HepG2 (cell line): Measurements from ENCODE around the gene ZNF391. TPM values are rescaled to one million over a fixed set of nuclear protein-coding genes. Genes with fewer than 3 reads are reported as not detected.
A peak's percentile ranks its signal among the peaks of the same experiment; 100 is the strongest.

Source experiments
- ATAC-seq: fragments of 200-7000 bp; cut with Tn5 transposase; 3 replicates; pipeline ENCODE4 v1.9.1; 2020; ENCODE audit warnings: mild to moderate bottlenecking, moderate library complexity
- BruUV-seq: library from RNA; stranded (reverse); fragments of 400-500 nt; replicated peaks from 2 replicates; lab custom pipeline; 2021; lab: Mats Ljungman, UMichigan
- CTCF ChIA-PET: fragments of 300-600 bp; formaldehyde crosslinking; extraction: SDS; loops from one replicate; lab custom pipeline; 2021; ENCODE audit warnings: low total read pairs, inconsistent platforms, low intra/inter-chr PET ratio; lab: Yijun Ruan, JAX
- POLR2A ChIA-PET: fragments of 350-600 bp; sonication (Branson Sonifier 250); formaldehyde crosslinking; loops from one replicate; lab custom pipeline; 2020; ENCODE audit warnings: antibody characterized with exemption, inconsistent platforms; lab: Yijun Ruan, JAX
- DNase-seq: peaks from one replicate; pipeline ENCODE4 v3.0.0-alpha.2; 2015; ENCODE audit warnings: low spot score
- FAIRE-seq: peaks from 3 replicates; lab custom pipeline; 2011; peaks lifted over from hg19 to GRCh38; lab: Jason Lieb, UNC
- H2AFZ ChIP-seq: one replicate; pipeline ENCODE4 v1.6.1; 2011; ENCODE audit warnings: low read length, inconsistent platforms
- H3K27ac ChIP-seq: fragments of 300-600 bp; 3 replicates; pipeline ENCODE4 v1.8.0; 2011; ENCODE audit warnings: mixed run types, mild to moderate bottlenecking, mixed read lengths, low read length, inconsistent platforms; ENCODE audit not compliant: insufficient read depth; ENCODE audit errors: extremely low read length
- H3K27me3 ChIP-seq, 2 experiments: fragments of 200-600 bp in 1 of 2; 2 replicates in 1 of 2; 3 replicates in 1 of 2; pipeline versions ENCODE4 v1.6.0 to v1.8.0; 2011; ENCODE audit warnings: low read length in 2 of 2, mild to moderate bottlenecking in 2 of 2, moderate library complexity in 2 of 2, inconsistent platforms in 1 of 2; ENCODE audit not compliant: insufficient read depth in 2 of 2, control insufficient read depth in 1 of 2
- H3K36me3 ChIP-seq, 2 experiments: fragments of 200-600 bp in 1 of 2; replicated peaks in 1 of 2; 2 replicates in 1 of 2; 3 replicates in 1 of 2; pipeline versions ENCODE4 v1.5.1 to v1.8.0; 2011; ENCODE audit warnings: low read length in 2 of 2, inconsistent platforms in 1 of 2; ENCODE audit not compliant: insufficient read depth in 2 of 2, control insufficient read depth in 1 of 2
- H3K4me1 ChIP-seq: 2 replicates; pipeline ENCODE4 v1.5.1; 2012; ENCODE audit warnings: low read length, inconsistent platforms; ENCODE audit not compliant: insufficient read depth
- H3K4me2 ChIP-seq: 2 replicates; pipeline ENCODE4 v1.6.0; 2011; ENCODE audit warnings: low read depth, low read length, inconsistent platforms
- H3K4me3 ChIP-seq, 3 experiments: fragments of 200-600 bp in 1 of 3; sonication (generic), shearing (Covaris generic) in 1 of 3; replicated peaks in 1 of 3; 2 replicates each; pipeline ENCODE4 v1.5.1; 2011 to 2016; ENCODE audit warnings: low read length in 3 of 3, inconsistent platforms in 2 of 3, low read depth in 2 of 3, mild to moderate bottlenecking in 2 of 3, control low read depth in 1 of 3, mixed read lengths in 1 of 3; ENCODE audit not compliant: insufficient read depth in 1 of 3
- H3K79me2 ChIP-seq: one replicate; pipeline ENCODE4 v1.6.1; 2011; ENCODE audit warnings: low read length, inconsistent platforms; ENCODE audit not compliant: insufficient read depth
- H3K9ac ChIP-seq: 2 replicates; pipeline ENCODE4 v1.6.0; 2011; ENCODE audit warnings: mild to moderate bottlenecking, low read depth, low read length, inconsistent platforms; ENCODE audit not compliant: insufficient read depth
- H3K9me3 ChIP-seq: 2 replicates; pipeline ENCODE4 v1.5.1; 2012; ENCODE audit warnings: mild to moderate bottlenecking, low read length
- H4K20me1 ChIP-seq: 2 replicates; pipeline ENCODE4 v1.6.0; 2011; ENCODE audit warnings: inconsistent platforms, mild to moderate bottlenecking, low read length, moderate library complexity; ENCODE audit not compliant: insufficient read depth
- FUBP1 ChIP-seq: sonication (generic); formaldehyde crosslinking; IDR thresholded peaks from 2 replicates; pipeline ENCODE4 v1.5.1; 2020; ENCODE audit warnings: missing genetic modification reagents, mild to moderate bottlenecking, borderline replicate concordance
- KMT2B ChIP-seq: IDR thresholded peaks from 2 replicates; pipeline ENCODE4 v1.6.1; 2016; ENCODE audit warnings: missing genetic modification reagents, missing compliant biosample characterization
- MAFF ChIP-seq: IDR thresholded peaks from 2 replicates; pipeline ENCODE4 v1.6.1; 2011; ENCODE audit warnings: low read depth, low read length, improper control_type of control experiment
- MAFG ChIP-seq: sonication (generic); formaldehyde crosslinking; IDR thresholded peaks from 2 replicates; pipeline ENCODE4 v1.5.1; 2020; ENCODE audit warnings: mild to moderate bottlenecking, missing genetic modification reagents
- MAFK ChIP-seq, 2 experiments: IDR thresholded peaks in 1 of 2; conservative IDR thresholded peaks in 1 of 2; 2 replicates each; pipeline ENCODE4 v1.6.1; 2011; ENCODE audit warnings: improper control_type of control experiment in 2 of 2, low read length in 2 of 2
- NFE2L2 ChIP-seq: fragments of 150-350 bp; IDR thresholded peaks from 2 replicates; pipeline ENCODE4 v1.6.1; 2014; ENCODE audit warnings: low read length
- RORA ChIP-seq: sonication (generic); formaldehyde crosslinking; IDR thresholded peaks from 2 replicates; pipeline ENCODE4 v1.5.0; 2020; ENCODE audit warnings: mild to moderate bottlenecking, missing genetic modification reagents, moderate library complexity
- USF2 ChIP-seq, 2 experiments: sonication (generic) in 1 of 2; formaldehyde crosslinking in 1 of 2; IDR thresholded peaks; 2 replicates each; pipeline versions ENCODE4 v1.5.1 to v1.6.1; 2011 to 2020; ENCODE audit warnings: borderline replicate concordance in 1 of 2, low read depth in 1 of 2, low read length in 1 of 2, mild to moderate bottlenecking in 1 of 2, missing genetic modification reagents in 1 of 2, moderate library complexity in 1 of 2
- ZBTB14 ChIP-seq: sonication (generic); formaldehyde crosslinking; IDR thresholded peaks from 2 replicates; pipeline ENCODE4 v1.4.0; 2020; ENCODE audit warnings: missing genetic modification reagents
- ZBTB44 ChIP-seq: sonication (generic); formaldehyde crosslinking; IDR thresholded peaks from 2 replicates; pipeline ENCODE4 v1.4.0; 2020; ENCODE audit warnings: missing genetic modification reagents
- ZNF274 ChIP-seq: sonication (generic); formaldehyde crosslinking; IDR thresholded peaks from 2 replicates; pipeline ENCODE4 v1.5.1; 2020; ENCODE audit warnings: mild to moderate bottlenecking, missing genetic modification reagents
- ZNF430 ChIP-seq: sonication (generic); formaldehyde crosslinking; IDR thresholded peaks from 2 replicates; pipeline ENCODE4 v1.9.0; 2021; ENCODE audit warnings: mild to moderate bottlenecking, missing genetic modification reagents
- ZNF549 ChIP-seq: sonication (generic); formaldehyde crosslinking; IDR thresholded peaks from 2 replicates; pipeline ENCODE4 v1.5.0; 2020; ENCODE audit warnings: missing genetic modification reagents
- ZNF550 ChIP-seq: sonication (generic); formaldehyde crosslinking; IDR thresholded peaks from 2 replicates; pipeline ENCODE4 v1.4.0; 2020; ENCODE audit warnings: mild to moderate bottlenecking, missing genetic modification reagents, borderline replicate concordance
- ZNF562 ChIP-seq: sonication (generic); formaldehyde crosslinking; IDR thresholded peaks from 2 replicates; pipeline ENCODE4 v1.8.0; 2022; ENCODE audit warnings: missing genetic modification reagents, borderline replicate concordance
- ZNF567 ChIP-seq: sonication (generic); formaldehyde crosslinking; IDR thresholded peaks from 2 replicates; pipeline ENCODE4 v1.8.1; 2023; ENCODE audit warnings: mild to moderate bottlenecking, missing genetic modification reagents, borderline replicate concordance
- ZNF577 ChIP-seq: sonication (generic); formaldehyde crosslinking; IDR thresholded peaks from 2 replicates; pipeline ENCODE4 v1.4.0; 2020; ENCODE audit warnings: mild to moderate bottlenecking, low read depth, missing genetic modification reagents, borderline replicate concordance
- ZNF83 ChIP-seq: sonication (generic); formaldehyde crosslinking; IDR thresholded peaks from 2 replicates; pipeline ENCODE4 v1.4.0; 2020; ENCODE audit warnings: missing genetic modification reagents, mild to moderate bottlenecking, borderline replicate concordance
- WGBS: methylation state at CpG from one replicate; pipeline ENCODE4 v1.1.6; 2017; ENCODE audit warnings: low lambda C conversion rate; 5-methylcytosine and 5-hydroxymethylcytosine counted together
- in situ Hi-C: cut with HindIII; loops from 2 replicates; pipeline ENCODE4 v1.10.0; 2017; ENCODE audit warnings: low pct_unique_long_range_greater_than_20kb; ENCODE audit not compliant: extremely low pct_ligation_motif_present
- intact Hi-C: fragments of 100-400 bp; cut with micrococcal nuclease; formaldehyde crosslinking; loops from one replicate; pipeline ENCODE4 v1.10.0; 2022; ENCODE audit not compliant: unreplicated experiment
- polyA plus RNA-seq, 8 experiments: library from polyadenylated mRNA; depleted of rRNA in 3 of 8; stranded (reverse) in 7 of 8; unstranded in 1 of 8; fragments of >200 nt; fragmentation: Illumina TruSeq in 4 of 8; extraction: Trizol in 4 of 8; gene quantifications; 2 replicates each; pipeline versions ENCODE4 v1.2.1 to v1.2.3, GENCODE V29; 2011 to 2016; ENCODE audit warnings: low read depth in 4 of 8, missing spikeins in 1 of 8, mixed read lengths in 1 of 8; ENCODE audit not compliant: insufficient read depth in 1 of 8
- total RNA-seq, 5 experiments: library from RNA; depleted of rRNA; stranded (reverse); fragments of >200 nt; fragmentation: Illumina TruSeq; extraction: Trizol; gene quantifications; 2 replicates each; pipeline ENCODE4 v1.2.3, GENCODE V29; 2016; ENCODE audit warnings: low read depth in 1 of 5

Gene ZNF391
- total and polyA plus RNA-seq, 2 of the 13 experiments (the other 11 are each of a cell fraction or from before 2014, with no cell fraction given): 0.78 to 1.7 TPM

GRCh38 chr6:27407153-27407814, 18.7 kb downstream of the ZNF391 start:
- no TSS peak for BruUV-seq
- Histone ChIP-seq H3K9ac (no peak overlapping the region), H3K4me2 (no peak overlapping the region), H3K79me2 (no peaks in the 10 kb centered on the region), H3K27me3 (no peaks in the 10 kb centered on the region), H3K4me3 (no peak overlapping the region), H3K27ac (no peak overlapping the region), H4K20me1 (no peaks in the 10 kb centered on the region), H3K9me3 (peaks cover 11% of the 10 kb centered on the region; the same call in 1 of the 2 replicates), H2AFZ (no peak overlapping the region), H3K36me3 (no peaks in the 10 kb centered on the region), H3K4me1 (no peaks in the 10 kb centered on the region)
- WGBS: 20% methylated on average over 7 of the region's 8 CpGs
- DNase-seq (no peak), ATAC-seq (no peak), FAIRE-seq (no peak)
- POLR2A ChIA-PET: no interaction called here
- in situ Hi-C loops: no loop called here
- intact Hi-C loops: no loop called here
- CTCF ChIA-PET: no interaction called here
- TF ChIP-seq ZNF430 (CRISPR knock-in tag) (no peak), NFE2L2 (peak; percentile 91), USF2 (IDR thresholded peaks at IDR 0.05; ENCODE audit: low read depth, low read length) (no peak), USF2 (CRISPR knock-in tag; IDR thresholded peaks at IDR 0.05; ENCODE audit: borderline replicate concordance) (no peak), FUBP1 (CRISPR knock-in tag) (no peak), ZNF274 (CRISPR knock-in tag) (no peak), ZNF562 (CRISPR knock-in tag) (no peak), ZNF550 (CRISPR knock-in tag) (no peak), ZNF567 (CRISPR knock-in tag) (no peak), MAFF (peak; percentile 54), MAFK (conservative IDR thresholded peaks at IDR 0.05 in 1 of 2, IDR thresholded peaks at IDR 0.05 in 1 of 2; ENCODE audit: low read length in 2 of 2) (peak; percentile 63 to 66), ZNF577 (CRISPR knock-in tag) (no peak), ZBTB14 (no peak), ZNF83 (CRISPR knock-in tag) (no peak), MAFG (CRISPR knock-in tag) (peak; percentile 21; the same call in 1 of the 2 replicates), RORA (CRISPR knock-in tag) (no peak), KMT2B (CRISPR knock-in tag) (no peak), ZBTB44 (no peak), ZNF549 (CRISPR knock-in tag) (no peak)
